GM19193 (cell line): Measurements from ENCODE around the gene NFILZ.

ENCODE experiments used
- POLR2A ChIP-seq: IDR thresholded peaks from 4 replicates; pipeline ENCODE4 v1.6.1; 2011; ENCODE audit not compliant: insufficient read depth, insufficient read length; ENCODE audit errors: extremely low read depth

Gene NFILZ

DNA sequence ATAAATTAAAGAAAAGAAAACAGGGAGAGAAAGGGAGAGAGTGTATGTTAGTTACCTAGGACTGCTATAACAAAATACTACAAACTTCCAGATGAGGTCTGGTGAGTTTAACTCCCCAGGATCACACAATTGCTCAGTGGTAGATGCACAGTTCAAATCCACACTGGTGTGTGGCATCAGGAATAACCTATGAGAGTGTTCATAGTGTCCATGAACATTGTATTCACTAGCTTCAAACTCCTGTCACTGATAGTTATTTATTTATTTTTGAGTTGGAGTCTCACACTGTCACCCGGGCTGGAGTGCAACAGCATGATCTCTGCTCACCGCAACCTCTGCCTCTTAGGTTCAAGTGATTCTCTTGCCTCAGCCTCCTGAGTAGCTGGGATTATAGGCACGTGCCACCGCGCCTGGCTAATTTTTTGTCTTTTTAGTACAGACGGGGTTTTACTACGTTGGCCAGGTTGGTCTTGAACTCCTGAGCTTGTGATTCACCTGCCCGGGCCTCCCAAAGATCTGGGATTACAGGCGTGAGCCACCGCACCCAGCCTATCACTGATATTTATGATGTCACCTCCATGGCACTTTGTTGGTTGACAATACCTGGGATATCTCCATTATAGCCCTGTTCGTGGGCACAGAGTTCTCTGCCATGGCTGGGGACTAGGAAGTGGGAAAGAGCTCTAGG, at the start of gene NFILZ:
Gene NFILZ, plus strand, starts transcription at position 638 of the 688 bp plus-strand sequence. CDS start 46,133 bp downstream, outside the sequence.
- no peak for TF ChIP-seq POLR2A

- TF ChIP-seq POLR2A = no peak
Measured at GRCh38 chr19:8580710-8581281, 49.6 kb upstream of the NFILZ start.

DNA sequence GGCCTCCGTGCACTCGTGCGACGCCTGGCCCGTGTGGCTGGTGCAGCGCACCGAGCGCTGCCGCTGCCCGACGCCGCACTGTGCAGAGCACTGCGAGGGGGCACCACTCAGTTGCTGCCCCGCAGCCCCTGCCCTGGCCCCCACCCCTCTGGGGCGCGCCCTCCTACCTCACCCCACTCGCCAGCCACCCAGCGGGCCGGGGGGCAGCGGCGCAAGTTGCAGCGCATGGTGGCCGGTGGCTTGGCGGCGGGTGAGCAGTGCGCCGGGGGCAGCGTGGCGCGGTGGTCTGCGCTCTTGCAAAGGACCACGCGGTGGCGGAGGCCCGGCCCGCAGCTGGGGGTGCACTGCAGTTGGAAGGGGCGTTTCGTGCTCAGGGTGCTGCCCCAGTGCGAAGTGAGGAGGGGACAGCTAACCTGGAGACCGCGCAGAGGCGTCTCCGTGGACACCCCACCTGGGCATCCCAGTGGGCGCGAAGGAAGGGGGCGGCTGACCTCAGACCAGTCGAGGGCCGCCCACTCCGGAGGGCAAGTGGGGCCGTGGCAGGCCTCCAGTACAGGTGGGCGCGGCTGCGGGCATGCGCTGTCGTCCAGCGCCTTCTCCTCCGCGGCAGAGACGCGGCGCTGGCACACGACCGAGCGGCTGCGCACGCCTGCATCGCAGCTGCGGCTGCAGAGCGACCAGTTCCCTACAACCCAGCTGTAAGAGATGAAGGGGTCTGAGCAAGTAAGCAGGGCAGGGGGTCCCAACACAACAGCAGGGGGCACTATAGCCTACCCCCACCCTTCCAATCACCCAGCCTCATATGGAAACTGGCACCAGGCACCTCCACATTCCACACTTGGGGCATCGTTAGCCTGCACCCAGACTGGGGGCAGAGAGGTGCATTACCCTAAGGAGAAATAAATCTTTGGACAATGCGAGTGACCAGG, 45.2 kb upstream of the NFILZ start:
- no peak for TF ChIP-seq POLR2A

DNA sequence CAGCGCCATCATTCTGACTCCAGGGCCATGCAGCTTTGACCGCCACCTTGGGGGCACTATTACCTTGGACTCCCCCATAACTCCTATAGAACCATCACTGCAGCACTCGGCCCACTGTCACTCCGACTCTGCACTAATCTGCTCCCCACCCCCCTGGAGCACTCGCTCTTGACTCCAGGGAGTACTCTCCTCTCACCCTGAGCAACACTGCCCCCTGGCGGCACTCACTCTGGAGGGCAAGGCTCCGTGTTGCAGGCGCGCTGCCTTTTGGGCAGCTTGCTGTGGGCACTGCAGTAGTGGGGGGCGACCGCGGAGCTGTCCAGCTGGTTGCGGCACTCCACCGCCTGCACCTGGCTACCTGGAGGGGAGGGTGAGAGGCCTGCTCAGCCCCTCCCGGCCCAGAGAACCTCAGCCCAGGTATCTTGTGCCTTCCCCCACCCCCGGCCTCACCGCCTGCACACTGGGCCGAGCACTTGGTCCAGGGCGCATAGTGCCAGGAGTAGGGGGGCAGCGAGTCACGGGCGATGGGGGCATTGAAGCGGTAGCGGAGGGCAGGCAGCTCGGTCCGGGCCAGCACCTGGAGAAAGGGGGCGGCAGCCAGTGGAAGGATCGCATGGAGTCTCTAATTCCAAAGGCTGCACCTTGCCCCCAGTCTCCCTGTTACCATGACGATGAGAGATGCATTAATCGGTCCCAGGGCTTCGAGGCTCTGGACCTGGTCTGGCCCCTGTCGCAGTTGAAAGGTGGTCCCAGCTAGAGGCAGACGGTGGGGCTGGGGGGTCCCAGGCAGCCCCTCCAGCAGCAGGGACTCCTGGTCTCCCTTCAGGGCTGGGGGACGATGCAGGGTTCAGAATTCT, 44.3 kb upstream of the NFILZ start:
- no peak for TF ChIP-seq POLR2A

DNA sequence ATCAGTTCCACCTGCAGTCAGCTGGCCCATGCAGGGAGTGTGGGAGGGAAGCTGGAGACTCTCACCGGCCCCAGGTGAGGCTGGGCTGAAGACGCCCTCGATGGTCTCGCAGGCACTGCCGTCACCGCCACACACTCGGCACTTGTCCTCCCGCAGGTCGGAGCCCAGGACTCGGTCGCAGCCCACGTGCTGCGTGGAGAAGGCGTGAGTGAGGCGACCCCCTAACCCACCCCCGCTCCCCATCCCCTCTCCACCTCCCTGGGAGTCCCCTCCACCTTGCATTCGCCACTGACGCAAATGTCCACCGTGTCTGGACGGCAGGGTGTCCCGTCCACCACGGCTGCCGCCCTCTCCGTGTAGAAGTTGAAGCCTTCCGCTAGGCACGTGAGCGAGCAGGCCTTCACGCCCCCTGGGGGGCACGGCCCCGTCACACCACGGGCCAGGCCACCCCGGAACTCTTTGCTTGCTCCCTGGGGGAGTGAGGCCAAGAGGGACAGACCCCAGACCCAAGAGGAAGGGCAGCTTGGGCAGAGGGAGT, 41.2 kb upstream of the NFILZ start:
- TF ChIP-seq POLR2A = no peak

GRCh38 chr19:8592231-8593009, 38.0 kb upstream of the NFILZ start:
- no peak for TF ChIP-seq POLR2A

- TF ChIP-seq POLR2A = no peak
Measured at GRCh38 chr19:8593931-8594330, 36.5 kb upstream of the NFILZ start.

DNA sequence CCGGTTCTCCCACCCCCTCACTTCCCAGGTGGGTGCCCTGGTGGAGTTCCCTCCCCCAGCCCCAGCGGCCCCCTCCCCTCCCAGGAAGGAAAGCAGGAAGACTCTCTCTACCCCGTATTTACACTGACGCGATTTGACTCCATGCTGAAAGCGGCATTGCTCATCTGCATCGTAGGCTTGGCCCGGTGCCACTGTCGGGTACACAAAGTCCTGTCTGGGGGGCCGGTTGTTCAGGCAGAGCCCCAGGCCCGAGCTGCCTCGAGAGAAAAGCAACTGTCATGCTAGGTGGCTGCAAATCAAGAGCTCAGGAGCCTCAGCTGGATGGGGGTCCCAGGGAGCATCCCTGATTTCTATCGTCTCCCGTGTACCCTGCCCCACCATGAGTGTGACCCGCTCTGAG, 34.8 kb upstream of the NFILZ start:
- TF ChIP-seq POLR2A = no peak

GRCh38 chr19:8596168-8596567, 34.3 kb upstream of the NFILZ start:
- no peak for TF ChIP-seq POLR2A

DNA sequence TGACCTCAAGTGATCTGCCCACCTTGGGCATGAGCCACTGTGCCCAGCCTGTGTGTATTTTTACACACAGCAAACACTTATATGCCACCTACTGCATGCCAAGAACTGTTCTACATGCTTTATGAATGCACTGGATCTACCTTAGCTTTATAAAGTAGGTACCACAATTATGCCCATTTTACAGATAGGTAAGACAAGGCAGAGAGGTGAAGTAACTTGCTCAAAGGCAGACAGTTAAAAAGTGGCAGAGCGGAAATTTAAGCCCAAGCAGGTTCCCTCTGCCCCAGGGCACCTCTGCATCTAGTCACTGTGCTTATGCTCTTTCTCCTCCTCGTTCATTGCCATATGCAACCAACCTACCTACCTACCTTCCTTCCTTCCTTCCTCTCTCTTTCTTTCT, 30.4 kb upstream of the NFILZ start:
- TF ChIP-seq POLR2A = no peak

DNA sequence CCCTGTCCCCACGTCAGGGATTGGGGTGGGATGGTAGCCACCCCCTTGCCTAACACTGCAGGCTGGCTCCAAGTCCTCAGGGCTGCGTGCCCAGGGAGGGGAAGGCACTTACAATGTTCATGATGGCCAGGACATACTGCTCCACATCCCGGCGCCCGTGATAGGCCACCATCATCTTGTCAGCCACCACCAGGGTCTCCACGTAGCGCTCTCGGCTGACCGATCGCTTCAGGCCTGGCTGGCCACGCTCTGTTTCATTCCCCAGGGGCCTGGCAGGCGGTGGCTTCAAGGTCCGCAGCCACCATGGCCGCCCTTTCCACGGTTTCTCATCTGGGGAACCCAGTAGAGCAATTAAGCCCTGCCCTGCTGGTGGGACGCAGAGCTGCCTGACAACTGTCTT, 29.6 kb upstream of the NFILZ start:
- TF ChIP-seq POLR2A = no peak

DNA sequence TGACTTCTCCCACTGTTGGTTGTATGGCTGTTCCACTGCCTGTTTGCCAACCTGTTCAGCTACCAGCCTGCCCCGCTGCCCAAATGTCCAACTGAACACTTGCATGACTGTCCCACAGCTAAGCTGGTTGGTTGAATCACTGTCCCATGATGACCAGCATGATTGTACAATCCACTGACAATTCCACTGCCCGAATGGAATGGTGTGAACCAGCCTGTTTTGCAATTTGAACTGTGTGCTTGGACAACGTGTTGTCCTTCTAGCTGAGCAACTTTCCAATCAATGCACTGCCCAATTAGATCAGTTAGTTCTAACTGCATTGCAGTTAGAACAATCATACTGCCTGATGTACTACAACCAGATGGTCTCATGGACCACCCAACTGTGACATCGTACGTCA, 28.6 kb upstream of the NFILZ start:
- TF ChIP-seq POLR2A = no peak

- no peak for TF ChIP-seq POLR2A
Measured at GRCh38 chr19:8605514-8605913, 24.9 kb upstream of the NFILZ start.

DNA sequence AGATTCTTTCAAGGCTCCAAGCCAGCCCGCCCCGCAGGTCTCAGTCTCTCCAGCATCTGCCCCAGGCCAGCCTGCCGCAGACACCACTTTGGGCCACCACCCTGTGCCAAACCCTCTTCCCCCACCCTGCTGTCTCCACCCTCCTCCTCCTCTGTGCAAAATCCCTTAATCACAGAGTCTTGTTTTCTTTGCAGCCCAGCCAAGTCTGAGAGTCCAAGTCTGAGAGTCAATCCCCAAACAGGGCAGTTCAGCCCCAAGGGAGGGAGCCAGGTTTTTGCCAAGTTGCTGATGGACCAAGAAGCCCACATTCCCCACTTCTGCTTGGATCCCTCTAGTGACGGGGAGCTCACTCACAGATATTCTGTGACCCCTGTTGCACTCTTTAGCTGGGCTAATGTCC, 23.0 kb upstream of the NFILZ start:
- no peak for TF ChIP-seq POLR2A
